HG03175 (cell line): ENCODE results near the gene CLTCL1.
"Not testable (repeated sequence)": the region's sequence is repeated elsewhere in the genome, so short reads cannot be mapped to it uniquely, and the experiment has no call there.

Experiments used
- ATAC-seq: cut with Tn5 transposase; IDR thresholded peaks from one replicate; pipeline ENCODE4 v1.9.1; 2021; ENCODE audit warnings: mild to moderate bottlenecking, moderate library complexity; ENCODE audit not compliant: unreplicated experiment

The CLTCL1 gene

GRCh38 chr22:19256362-19256761 lies 35.2 kb downstream of the CLTCL1 start:
- ATAC-seq = not testable (repeated sequence)

- no peak for ATAC-seq
Observed at GRCh38 chr22:19253143-19253542, 38.4 kb downstream of the CLTCL1 start.

- ATAC-seq = no peak
Observed at GRCh38 chr22:19244600-19245352, 46.7 kb downstream of the CLTCL1 start.

- no peak for ATAC-seq
Observed at GRCh38 chr22:19242699-19243098, 48.8 kb downstream of the CLTCL1 start.

GRCh38 chr22:19241593-19241906 lies 50.0 kb downstream of the CLTCL1 start:
- no peak for ATAC-seq

- ATAC-seq = no peak
Observed at GRCh38 chr22:19240813-19241592, 50.5 kb downstream of the CLTCL1 start.

GRCh38 chr22:19239464-19239863 lies 52.1 kb downstream of the CLTCL1 start:
- no peak for ATAC-seq

GRCh38 chr22:19238900-19239299 lies 52.6 kb downstream of the CLTCL1 start:
- no peak for ATAC-seq

- ATAC-seq = no peak
Observed at GRCh38 chr22:19235874-19236273, 55.6 kb downstream of the CLTCL1 start.

- no peak for ATAC-seq
Observed at GRCh38 chr22:19234126-19234896, 57.2 kb downstream of the CLTCL1 start.

- no peak for ATAC-seq
Observed at GRCh38 chr22:19233189-19233661, 58.3 kb downstream of the CLTCL1 start.

- ATAC-seq = no peak
Observed at GRCh38 chr22:19232623-19233022, 58.9 kb downstream of the CLTCL1 start.

GRCh38 chr22:19231986-19232385 lies 59.5 kb downstream of the CLTCL1 start:
- no peak for ATAC-seq

GRCh38 chr22:19229600-19229999 lies 61.9 kb downstream of the CLTCL1 start:
- no peak for ATAC-seq

- ATAC-seq = no peak
Observed at GRCh38 chr22:19228179-19228578, 63.3 kb downstream of the CLTCL1 start.

GRCh38 chr22:19226428-19226827 lies 65.1 kb downstream of the CLTCL1 start:
- no peak for ATAC-seq

GRCh38 chr22:19225560-19225959 lies 66.0 kb downstream of the CLTCL1 start:
- ATAC-seq = no peak

GRCh38 chr22:19224985-19225384 lies 66.5 kb downstream of the CLTCL1 start:
- no peak for ATAC-seq

- no peak for ATAC-seq
Observed at GRCh38 chr22:19224557-19224956, 67.0 kb downstream of the CLTCL1 start.

- ATAC-seq = no peak
Observed at GRCh38 chr22:19223617-19224016, 67.9 kb downstream of the CLTCL1 start.

- no peak for ATAC-seq
Observed at GRCh38 chr22:19223110-19223509, 68.4 kb downstream of the CLTCL1 start.
